ENCODE results near the gene KCNG4. TPM values are rescaled to one million over a fixed set of nuclear protein-coding genes. Genes with fewer than 3 reads are reported as not detected.

KCNG4 gene, protein sequence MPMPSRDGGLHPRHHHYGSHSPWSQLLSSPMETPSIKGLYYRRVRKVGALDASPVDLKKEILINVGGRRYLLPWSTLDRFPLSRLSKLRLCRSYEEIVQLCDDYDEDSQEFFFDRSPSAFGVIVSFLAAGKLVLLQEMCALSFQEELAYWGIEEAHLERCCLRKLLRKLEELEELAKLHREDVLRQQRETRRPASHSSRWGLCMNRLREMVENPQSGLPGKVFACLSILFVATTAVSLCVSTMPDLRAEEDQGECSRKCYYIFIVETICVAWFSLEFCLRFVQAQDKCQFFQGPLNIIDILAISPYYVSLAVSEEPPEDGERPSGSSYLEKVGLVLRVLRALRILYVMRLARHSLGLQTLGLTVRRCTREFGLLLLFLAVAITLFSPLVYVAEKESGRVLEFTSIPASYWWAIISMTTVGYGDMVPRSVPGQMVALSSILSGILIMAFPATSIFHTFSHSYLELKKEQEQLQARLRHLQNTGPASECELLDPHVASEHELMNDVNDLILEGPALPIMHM
- not detected for polyA plus RNA-seq
- long read RNA-seq, donor 1: 0 reads
- long read RNA-seq, donor 2: 0 reads
- long read RNA-seq, donor 3: 0 reads
- long read RNA-seq, donor 4: 0 reads
- long read RNA-seq, donor 5: 0 reads
- long read RNA-seq, donor 6: 0 reads
- long read RNA-seq, donor 7: 0 reads
- long read RNA-seq, donor 8: 0 reads
- long read RNA-seq, donor 9: 0 reads
- long read RNA-seq, donor 10: 0 reads
- long read RNA-seq, donor 11: 0 reads

GRCh38 chr16:84239909-84240308, at the start of gene KCNG4:
Gene KCNG4 (minus strand): TSS chr16:84240012. CDS start chr16:84237485, 2,527 bp downstream.
- no CpG with 5 or more reads among the region's 7 CpGs for WGBS (ENCODE audit: insufficient coverage, low lambda C conversion rate)
- Histone ChIP-seq H3K27ac (ENCODE audit: low read length) (no peak within 1 kb of the TSS), H3K36me3 (ENCODE audit: control insufficient read depth, insufficient read depth, low read length) (no peaks in the 10 kb centered on the region), H3K4me1 (ENCODE audit: control insufficient read depth, insufficient read depth, low read length) (no peaks in the 10 kb centered on the region), H3K9me3 (ENCODE audit: control insufficient read depth, low read depth, low read length) (no peaks in the 10 kb centered on the region), H3K27me3 (ENCODE audit: control insufficient read depth, insufficient read depth, low read length) (peaks cover 18% of the 10 kb centered on the region), H3K4me3 (ENCODE audit: low read length) (no peak within 1 kb of the TSS)
- no peak for DNase-seq

DNA sequence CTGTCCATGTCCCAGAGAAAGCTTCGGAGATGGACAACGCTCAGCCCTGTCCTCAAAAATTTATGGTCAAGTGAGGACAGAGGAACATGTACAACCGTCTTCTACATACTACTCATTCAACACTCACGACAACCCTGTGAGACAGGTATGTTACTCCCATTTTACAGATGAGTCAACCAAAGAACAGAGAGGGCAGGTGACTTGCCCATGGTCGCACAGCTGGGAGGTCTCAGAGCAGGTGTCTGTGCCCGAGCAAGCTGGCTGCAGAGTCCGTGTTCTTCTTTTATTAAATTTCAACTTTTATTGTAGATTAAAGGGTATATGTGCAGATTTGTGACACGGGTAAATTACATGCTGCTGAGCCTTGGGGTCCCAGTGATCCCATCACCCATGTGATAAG, 49.1 kb upstream of the KCNG4 start:
- no CpG with 5 or more reads among the region's 8 CpGs for WGBS (ENCODE audit: insufficient coverage, low lambda C conversion rate)
- Histone ChIP-seq H3K4me1 (ENCODE audit: control insufficient read depth, insufficient read depth, low read length) (no peaks in the 10 kb centered on the region), H3K27ac (ENCODE audit: low read length) (no peak overlapping the region)

DNA sequence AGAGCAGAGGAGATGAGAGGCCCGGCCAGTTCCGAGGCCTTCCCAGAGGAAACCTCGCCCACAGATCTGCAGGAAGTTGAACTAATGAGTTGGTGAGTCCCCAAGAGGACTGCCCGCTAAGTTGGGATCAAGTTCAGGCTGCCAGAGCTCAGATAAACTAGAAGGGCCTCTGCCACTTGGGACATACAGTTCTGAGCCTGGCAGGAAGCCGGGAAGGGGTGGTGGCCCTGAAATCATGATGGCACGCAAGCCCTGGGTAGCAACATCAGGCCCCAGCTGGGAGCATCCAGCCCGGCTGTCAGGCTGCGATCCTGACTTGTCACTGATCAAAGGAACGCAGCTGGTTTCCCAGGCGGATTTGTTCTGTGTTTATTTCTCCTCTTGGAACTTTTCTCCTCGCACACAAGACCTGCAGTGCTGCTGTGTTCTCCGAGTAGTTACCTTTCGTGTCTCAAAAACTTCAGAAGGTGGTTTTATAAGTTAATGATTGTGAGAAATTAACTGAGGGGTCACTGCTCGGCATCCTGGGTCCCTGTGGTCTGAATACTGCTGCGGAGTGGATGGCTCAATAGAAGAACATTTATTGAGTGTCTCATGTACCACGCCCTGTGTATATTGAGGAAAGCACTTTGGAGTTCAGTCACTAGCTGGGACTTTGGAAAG, 46.9 kb upstream of the KCNG4 start:
- Histone ChIP-seq H3K36me3 (ENCODE audit: control insufficient read depth, insufficient read depth, low read length) (no peaks in the 10 kb centered on the region), H3K9me3 (ENCODE audit: control insufficient read depth, low read depth, low read length) (no peaks in the 10 kb centered on the region), H3K4me1 (ENCODE audit: control insufficient read depth, insufficient read depth, low read length) (no peaks in the 10 kb centered on the region), H3K27me3 (ENCODE audit: control insufficient read depth, insufficient read depth, low read length) (peaks cover 2% of the 10 kb centered on the region), H3K4me3 (ENCODE audit: low read length) (no peak overlapping the region), H3K27ac (ENCODE audit: low read length) (no peak overlapping the region)
- whole genome bisulfite sequencing (ENCODE audit: insufficient coverage, low lambda C conversion rate): 43% methylated on average over 2 of the region's 16 CpGs
- no peak for DNase-seq

More for the DNA sequence above, 49.1 kb upstream of the KCNG4 start:
- Histone ChIP-seq H3K4me3 (ENCODE audit: low read length) (no peak overlapping the region), H3K9me3 (ENCODE audit: control insufficient read depth, low read depth, low read length) (no peaks in the 10 kb centered on the region), H3K27me3 (ENCODE audit: control insufficient read depth, insufficient read depth, low read length) (peaks cover 4% of the 10 kb centered on the region), H3K36me3 (ENCODE audit: control insufficient read depth, insufficient read depth, low read length) (no peaks in the 10 kb centered on the region)
- DNase-seq: no peak

DNA sequence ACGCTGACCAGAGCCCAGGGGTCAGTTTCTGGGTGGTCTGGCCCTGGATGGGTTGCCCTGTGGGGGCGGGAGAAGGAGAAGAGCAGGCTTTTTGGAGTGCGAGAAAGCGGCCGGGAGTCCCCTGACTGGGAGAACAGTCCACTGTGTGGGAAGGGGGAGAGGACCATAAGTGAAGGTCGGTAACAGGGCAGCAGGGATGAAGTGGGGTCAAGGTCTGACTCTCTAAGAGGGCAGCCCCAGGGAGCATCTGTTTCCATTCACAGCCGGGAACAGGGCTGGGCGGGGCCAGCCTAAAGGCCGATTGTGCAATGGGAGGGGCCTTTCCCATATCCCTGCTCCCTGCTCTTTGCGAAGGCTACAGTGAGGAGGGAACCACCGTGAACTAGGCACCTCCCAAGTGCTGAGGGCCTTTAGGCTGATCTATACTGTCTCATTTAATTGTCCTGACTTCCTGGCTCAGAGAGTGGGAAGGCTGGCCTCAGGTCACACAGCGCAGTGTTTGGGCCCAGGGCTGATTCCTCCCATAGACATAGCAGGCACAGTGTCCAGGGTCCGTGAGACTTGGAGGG, 44.4 kb upstream of the KCNG4 start:
- Histone ChIP-seq H3K9me3 (ENCODE audit: control insufficient read depth, low read depth, low read length) (no peaks in the 10 kb centered on the region), H3K27ac (ENCODE audit: low read length) (no peak overlapping the region), H3K36me3 (ENCODE audit: control insufficient read depth, insufficient read depth, low read length) (no peaks in the 10 kb centered on the region), H3K27me3 (ENCODE audit: control insufficient read depth, insufficient read depth, low read length) (peaks cover under 1% of the 10 kb centered on the region), H3K4me1 (ENCODE audit: control insufficient read depth, insufficient read depth, low read length) (no peaks in the 10 kb centered on the region), H3K4me3 (ENCODE audit: low read length) (no peak overlapping the region)
- WGBS (ENCODE audit: insufficient coverage, low lambda C conversion rate): no CpG with 5 or more reads among the region's 13 CpGs
- DNase-seq: peak; percentile 53 to 54

DNA sequence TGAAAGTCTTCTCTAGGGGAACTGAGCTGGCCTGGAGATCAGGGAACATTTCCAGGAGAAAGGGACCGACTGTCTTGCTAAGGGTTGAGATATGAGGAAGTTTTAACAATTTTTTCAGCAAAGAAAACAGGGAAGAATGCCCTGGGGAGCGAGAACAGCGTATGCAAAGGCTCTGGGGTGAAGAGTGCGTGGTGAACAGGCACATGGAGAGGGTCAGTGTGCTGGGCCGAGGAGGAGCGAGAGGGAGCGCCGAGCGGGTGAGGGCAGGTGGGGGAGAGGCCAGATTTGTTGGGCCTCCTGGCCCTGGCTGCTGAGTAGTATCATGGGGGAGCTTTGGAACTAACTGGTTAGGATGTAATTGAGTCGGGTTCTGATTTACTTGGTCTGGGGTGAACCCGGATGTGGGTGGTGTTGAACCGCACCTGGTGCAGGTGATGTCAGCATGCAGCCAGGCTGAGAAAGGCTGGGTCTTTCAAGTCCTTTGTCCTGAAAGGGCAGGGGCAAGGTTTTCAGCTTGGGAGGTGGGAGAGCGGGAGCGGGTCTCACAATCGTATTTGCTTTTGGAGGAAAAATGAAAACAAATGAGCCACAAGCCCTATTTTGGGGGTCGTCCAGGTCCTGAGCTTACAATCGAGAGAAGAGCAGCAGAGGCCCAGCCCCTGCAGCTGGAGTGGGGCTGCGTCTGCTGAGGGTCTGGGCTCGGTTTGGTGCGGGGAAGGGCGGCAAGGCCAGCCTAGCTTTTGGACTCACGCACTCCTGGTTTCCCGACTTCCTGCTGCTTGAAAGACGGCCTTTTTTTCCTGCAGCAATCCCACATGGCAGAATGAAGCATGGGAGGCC, 43.7 kb upstream of the KCNG4 start:
- no peak for DNase-seq
- no peak overlapping the region for H3K27ac ChIP-seq (ENCODE audit: low read length)
- H3K4me3 ChIP-seq (ENCODE audit: low read length): no peak overlapping the region

DNA sequence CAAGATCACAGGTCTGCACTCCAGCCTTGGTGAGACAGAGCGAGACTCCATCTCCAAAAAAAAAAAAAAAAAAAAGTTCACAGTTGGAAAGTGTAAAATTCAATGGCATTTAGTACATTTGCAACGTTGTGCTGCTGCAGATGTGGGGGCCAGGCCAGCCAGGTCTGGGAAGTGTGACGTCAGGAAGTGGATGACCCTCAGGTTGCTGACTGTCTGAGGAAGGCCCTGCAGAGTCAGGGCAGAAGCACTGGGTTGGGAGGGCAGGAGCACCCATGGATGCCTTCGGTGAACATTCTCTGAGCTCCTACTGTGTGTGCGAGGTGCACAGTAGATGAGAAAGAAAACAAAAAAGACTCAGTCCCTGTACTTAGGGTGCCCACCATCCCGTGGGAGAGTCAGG, 42.7 kb upstream of the KCNG4 start:
- H3K4me3 ChIP-seq (ENCODE audit: low read length): no peak overlapping the region
- no peaks in the 10 kb centered on the region for H3K36me3 ChIP-seq (ENCODE audit: control insufficient read depth, insufficient read depth, low read length)
- no CpG with 5 or more reads among the region's 6 CpGs for WGBS (ENCODE audit: insufficient coverage, low lambda C conversion rate)
- no peak overlapping the region for H3K27ac ChIP-seq (ENCODE audit: low read length)
- H3K27me3 ChIP-seq (ENCODE audit: control insufficient read depth, insufficient read depth, low read length): no peaks in the 10 kb centered on the region
- DNase-seq: no peak
- no peaks in the 10 kb centered on the region for H3K4me1 ChIP-seq (ENCODE audit: control insufficient read depth, insufficient read depth, low read length)
- no peaks in the 10 kb centered on the region for H3K9me3 ChIP-seq (ENCODE audit: control insufficient read depth, low read depth, low read length)

More for the DNA sequence above, 43.7 kb upstream of the KCNG4 start:
- H3K4me1 ChIP-seq (ENCODE audit: control insufficient read depth, insufficient read depth, low read length): no peaks in the 10 kb centered on the region
- no peaks in the 10 kb centered on the region for H3K27me3 ChIP-seq (ENCODE audit: control insufficient read depth, insufficient read depth, low read length)
- H3K9me3 ChIP-seq (ENCODE audit: control insufficient read depth, low read depth, low read length): no peaks in the 10 kb centered on the region
- no peaks in the 10 kb centered on the region for H3K36me3 ChIP-seq (ENCODE audit: control insufficient read depth, insufficient read depth, low read length)
- 100% methylated on average over 3 of the region's 24 CpGs for WGBS (ENCODE audit: insufficient coverage, low lambda C conversion rate)

DNA sequence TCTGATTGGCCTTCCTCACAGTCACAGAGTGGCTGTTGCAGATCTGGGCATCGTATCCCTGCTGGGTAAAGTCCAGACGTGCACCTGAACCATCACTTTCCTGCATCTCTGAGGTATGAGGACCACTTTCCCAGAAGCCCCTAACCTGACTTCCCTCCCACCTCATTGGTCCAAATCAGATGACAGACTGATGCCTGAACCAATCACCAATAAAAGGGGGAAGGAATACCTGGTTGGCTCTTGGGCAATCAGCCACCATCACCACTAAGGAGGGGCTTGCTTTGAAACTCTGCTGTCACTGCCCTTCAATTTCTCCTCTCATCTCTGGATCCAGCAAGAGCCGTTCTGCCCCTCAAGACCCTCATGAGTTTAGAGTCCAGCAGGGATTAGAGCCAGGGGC, 41.3 kb upstream of the KCNG4 start:
- no peak for DNase-seq

DNA sequence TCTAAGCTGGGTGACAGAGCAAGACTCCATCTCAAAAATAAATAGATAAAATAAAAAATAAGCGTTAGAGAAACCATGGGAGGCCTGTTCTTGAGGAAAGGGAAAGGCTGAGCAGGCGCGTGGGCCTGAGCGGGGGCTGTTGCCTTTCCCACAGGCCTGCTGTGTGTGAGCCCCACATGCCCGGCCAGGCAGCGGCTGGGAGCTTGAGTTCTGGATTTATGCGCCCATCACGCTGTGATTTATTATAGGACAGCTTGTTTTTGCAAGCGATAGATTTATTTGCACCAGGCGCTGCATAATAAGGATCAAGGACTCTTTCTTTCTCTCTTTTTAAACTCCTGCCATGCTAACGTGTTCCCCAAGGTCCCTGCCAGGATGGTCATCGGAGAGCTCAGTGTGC, 40.1 kb upstream of the KCNG4 start:
- Histone ChIP-seq H3K27ac (ENCODE audit: low read length) (no peak overlapping the region), H3K27me3 (ENCODE audit: control insufficient read depth, insufficient read depth, low read length) (peaks cover 2% of the 10 kb centered on the region), H3K4me3 (ENCODE audit: low read length) (no peak overlapping the region), H3K4me1 (ENCODE audit: control insufficient read depth, insufficient read depth, low read length) (no peaks in the 10 kb centered on the region), H3K9me3 (ENCODE audit: control insufficient read depth, low read depth, low read length) (no peaks in the 10 kb centered on the region), H3K36me3 (ENCODE audit: control insufficient read depth, insufficient read depth, low read length) (no peaks in the 10 kb centered on the region)
- WGBS (ENCODE audit: insufficient coverage, low lambda C conversion rate): 100% methylated on average over 1 of the region's 12 CpGs
- no peak for DNase-seq

More for the DNA sequence above, 41.3 kb upstream of the KCNG4 start:
- no CpG with 5 or more reads among the region's 3 CpGs for WGBS (ENCODE audit: insufficient coverage, low lambda C conversion rate)
- H3K27me3 ChIP-seq (ENCODE audit: control insufficient read depth, insufficient read depth, low read length): no peaks in the 10 kb centered on the region
- H3K4me1 ChIP-seq (ENCODE audit: control insufficient read depth, insufficient read depth, low read length): no peaks in the 10 kb centered on the region
- H3K27ac ChIP-seq (ENCODE audit: low read length): no peak overlapping the region
- H3K4me3 ChIP-seq (ENCODE audit: low read length): no peak overlapping the region
- no peaks in the 10 kb centered on the region for H3K36me3 ChIP-seq (ENCODE audit: control insufficient read depth, insufficient read depth, low read length)
- no peaks in the 10 kb centered on the region for H3K9me3 ChIP-seq (ENCODE audit: control insufficient read depth, low read depth, low read length)

GRCh38 chr16:84278968-84279367, 39.2 kb upstream of the KCNG4 start:
- WGBS (ENCODE audit: insufficient coverage, low lambda C conversion rate): no CpG with 5 or more reads among the region's 6 CpGs
- H3K4me1 ChIP-seq (ENCODE audit: control insufficient read depth, insufficient read depth, low read length): no peaks in the 10 kb centered on the region
- no peaks in the 10 kb centered on the region for H3K9me3 ChIP-seq (ENCODE audit: control insufficient read depth, low read depth, low read length)
- H3K27me3 ChIP-seq (ENCODE audit: control insufficient read depth, insufficient read depth, low read length): peaks cover 2% of the 10 kb centered on the region
- H3K27ac ChIP-seq (ENCODE audit: low read length): no peak overlapping the region
- H3K36me3 ChIP-seq (ENCODE audit: control insufficient read depth, insufficient read depth, low read length): no peaks in the 10 kb centered on the region
- no peak overlapping the region for H3K4me3 ChIP-seq (ENCODE audit: low read length)
- no peak for DNase-seq
